HepG2 (cell line): ENCODE results near the gene RAD1. TPM values are rescaled to one million over a fixed set of nuclear protein-coding genes. Genes with fewer than 3 reads are reported as not detected.

ENCODE experiments used
- ARID4A ChIP-seq: sonication (generic); formaldehyde crosslinking; IDR thresholded peaks from 2 replicates; pipeline ENCODE4 v1.5.0; 2020; ENCODE audit warnings: mild to moderate bottlenecking, missing genetic modification reagents, borderline replicate concordance
- ASH2L ChIP-seq: fragments of 300-600, 200-600 bp; sonication (generic); IDR thresholded peaks from 2 replicates; pipeline ENCODE4 v1.7.0; 2017; ENCODE audit warnings: low read depth, mild to moderate bottlenecking, moderate library complexity, mixed read lengths, low read length; ENCODE audit not compliant: insufficient read length
- FOXK1 ChIP-seq: sonication (generic); formaldehyde crosslinking; IDR thresholded peaks from 2 replicates; pipeline ENCODE4 v1.4.0; 2020; ENCODE audit warnings: low read depth, missing genetic modification reagents, borderline replicate concordance
- JDP2 ChIP-seq: sonication (generic); formaldehyde crosslinking; IDR thresholded peaks from 2 replicates; pipeline ENCODE4 v1.8.1; 2022; ENCODE audit warnings: missing genetic modification reagents, borderline replicate concordance
- KDM6A ChIP-seq: IDR thresholded peaks from 2 replicates; pipeline ENCODE4 v1.6.1; 2016; ENCODE audit warnings: low read depth
- KLF16 ChIP-seq, 2 experiments: sonication (generic) in 1 of 2; formaldehyde crosslinking in 1 of 2; IDR thresholded peaks; 2 replicates each; pipeline versions ENCODE4 v1.6.1 to v1.8.0; 2016 to 2023; ENCODE audit warnings: missing genetic modification reagents in 2 of 2, missing compliant biosample characterization in 1 of 2
- NFKBIZ ChIP-seq: IDR thresholded peaks from 2 replicates; pipeline ENCODE4 v1.6.1; 2018; ENCODE audit warnings: missing genetic modification reagents, missing compliant biosample characterization
- NFYC ChIP-seq: IDR thresholded peaks from 2 replicates; pipeline ENCODE4 v1.6.1; 2016; ENCODE audit warnings: missing genetic modification reagents, missing compliant biosample characterization
- NONO ChIP-seq, 2 experiments: fragments of 450-650 bp in 1 of 2; sonication (generic) in 1 of 2; formaldehyde crosslinking in 1 of 2; IDR thresholded peaks in 1 of 2; conservative IDR thresholded peaks in 1 of 2; 2 replicates each; pipeline versions ENCODE4 v1.6.1 to v1.8.0; 2017 to 2022; ENCODE audit warnings: mild to moderate bottlenecking in 1 of 2, missing genetic modification reagents in 1 of 2, moderate library complexity in 1 of 2
- PCBP2 ChIP-seq: fragments of 200-400 bp; formaldehyde crosslinking; optimal IDR thresholded peaks from 2 replicates; pipeline ENCODE3; 2018; ENCODE audit warnings: low read length, low read depth; ENCODE audit not compliant: poor library complexity, severe bottlenecking
- SKIL ChIP-seq: sonication (generic); formaldehyde crosslinking; IDR thresholded peaks from 2 replicates; pipeline ENCODE4 v1.8.0; 2022; ENCODE audit warnings: missing genetic modification reagents, mild to moderate bottlenecking, moderate library complexity, borderline replicate concordance
- TAF15 ChIP-seq: fragments of 200-400 bp; formaldehyde crosslinking; IDR thresholded peaks from one replicate; pipeline ENCODE4 v1.6.1; 2018; ENCODE audit warnings: mild to moderate bottlenecking, low read depth, low read length; ENCODE audit not compliant: poor library complexity, severe bottlenecking
- ZNF10 ChIP-seq: sonication (generic); formaldehyde crosslinking; IDR thresholded peaks from 2 replicates; pipeline ENCODE4 v1.4.0; 2020; ENCODE audit warnings: mild to moderate bottlenecking, low read depth, missing genetic modification reagents, borderline replicate concordance
- ZNF224 ChIP-seq: sonication (generic); formaldehyde crosslinking; IDR thresholded peaks from 2 replicates; pipeline ENCODE4 v1.5.0; 2020; ENCODE audit warnings: mild to moderate bottlenecking, missing genetic modification reagents
- ZNF781 ChIP-seq: sonication (generic); formaldehyde crosslinking; IDR thresholded peaks from 2 replicates; pipeline ENCODE4 v1.5.1; 2020; ENCODE audit warnings: borderline replicate concordance, mild to moderate bottlenecking, missing genetic modification reagents; ENCODE audit errors: not compliant biosample characterization
- ZNF891 ChIP-seq: sonication (generic); formaldehyde crosslinking; IDR thresholded peaks from 2 replicates; pipeline ENCODE4 v1.5.0; 2020; ENCODE audit warnings: mild to moderate bottlenecking, missing genetic modification reagents
- ZZZ3 ChIP-seq: sonication (generic); formaldehyde crosslinking; IDR thresholded peaks from 2 replicates; pipeline ENCODE4 v1.4.0; 2020; ENCODE audit warnings: missing genetic modification reagents, mild to moderate bottlenecking, borderline replicate concordance
- polyA plus RNA-seq, 8 experiments: library from polyadenylated mRNA; depleted of rRNA in 3 of 8; stranded (reverse) in 7 of 8; unstranded in 1 of 8; fragments of >200 nt; fragmentation: Illumina TruSeq in 4 of 8; extraction: Trizol in 4 of 8; gene quantifications; 2 replicates each; pipeline versions ENCODE4 v1.2.1 to v1.2.3, GENCODE V29; 2011 to 2016; ENCODE audit warnings: low read depth in 4 of 8, missing spikeins in 1 of 8, mixed read lengths in 1 of 8; ENCODE audit not compliant: insufficient read depth in 1 of 8
- total RNA-seq, 5 experiments: library from RNA; depleted of rRNA; stranded (reverse); fragments of >200 nt; fragmentation: Illumina TruSeq; extraction: Trizol; gene quantifications; 2 replicates each; pipeline ENCODE4 v1.2.3, GENCODE V29; 2016; ENCODE audit warnings: low read depth in 1 of 5
- TF ChIP-seq, protein P1 (sequence below): sonication (generic); formaldehyde crosslinking; IDR thresholded peaks from 2 replicates; pipeline ENCODE4 v1.4.0; 2020; ENCODE audit warnings: mild to moderate bottlenecking, missing genetic modification reagents
- TF ChIP-seq, protein P2 (sequence below): sonication (generic); formaldehyde crosslinking; IDR thresholded peaks from 2 replicates; pipeline ENCODE4 v1.5.1; 2020; ENCODE audit warnings: missing genetic modification reagents, mild to moderate bottlenecking, borderline replicate concordance

The RAD1 gene
- total and polyA plus RNA-seq, 2 of the 13 experiments (the other 11 are each of a cell fraction or from before 2014, with no cell fraction given), result 14.7 to 39.1 TPM

DNA sequence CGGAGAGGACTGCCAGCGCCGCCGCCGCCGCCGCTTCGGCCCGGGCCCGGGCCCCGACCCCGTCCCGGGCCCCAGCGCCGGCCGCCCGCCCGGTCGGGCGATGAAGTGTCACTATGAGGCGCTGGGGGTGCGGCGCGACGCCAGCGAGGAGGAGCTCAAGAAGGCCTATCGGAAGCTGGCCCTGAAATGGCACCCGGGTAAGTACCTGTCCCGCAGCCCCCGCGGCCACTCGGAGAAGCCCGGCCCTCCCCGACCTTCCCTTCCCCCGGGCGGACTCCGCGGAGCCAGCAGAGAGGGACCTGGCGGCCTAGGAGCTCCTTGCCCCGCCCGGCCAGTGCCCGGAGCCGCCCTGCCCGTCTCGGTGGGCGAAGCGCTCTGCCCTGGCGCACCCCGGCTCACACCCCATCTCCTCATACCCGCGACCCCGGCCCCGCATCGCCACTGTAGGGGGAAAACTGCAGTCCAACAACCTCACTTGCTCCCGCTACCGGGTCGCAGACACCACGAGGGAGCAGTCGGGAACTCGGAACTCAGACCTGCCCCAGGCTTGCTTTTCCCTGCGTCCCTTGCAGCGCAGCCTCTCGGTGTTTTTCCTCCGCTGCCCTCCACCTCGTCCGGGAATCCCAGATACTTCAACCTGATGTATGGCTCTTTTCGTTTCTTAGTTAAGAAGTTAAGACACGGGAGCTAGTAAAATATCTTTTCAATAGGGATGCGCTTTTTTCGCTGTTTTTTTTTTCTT is 14.6 kb upstream of the RAD1 start (continued):
- TF ChIP-seq SKIL (CRISPR knock-in tag) (no peak), ASH2L (peak; percentile 83), ZNF224 (no peak), NONO (IDR thresholded peaks at IDR 0.05) (no peak), NONO (CRISPR knock-in tag; conservative IDR thresholded peaks at IDR 0.05) (peak; percentile 53; the same call in 1 of the 2 replicates), JDP2 (CRISPR knock-in tag) (no peak), ZNF781 (CRISPR knock-in tag) (no peak), NFYC (CRISPR knock-in tag) (no peak), ZNF10 (CRISPR knock-in tag) (no peak), FOXK1 (CRISPR knock-in tag) (no peak), PCBP2 (no peak), ZNF891 (CRISPR knock-in tag) (no peak), ARID4A (CRISPR knock-in tag) (no peak; the same call in 1 of the 2 replicates), ZZZ3 (CRISPR knock-in tag) (no peak), KLF16 (CRISPR knock-in tag; IDR thresholded peaks at IDR 0.05) (0 out of 4 replicates have a peak, but pooled peaks of 1 of the 2 experiments have one; percentile 46), TAF15 (no peak), KDM6A (CRISPR knock-in tag) (no peak), NFKBIZ (CRISPR knock-in tag) (no peak)
- TF ChIP-seq, protein P1, sequence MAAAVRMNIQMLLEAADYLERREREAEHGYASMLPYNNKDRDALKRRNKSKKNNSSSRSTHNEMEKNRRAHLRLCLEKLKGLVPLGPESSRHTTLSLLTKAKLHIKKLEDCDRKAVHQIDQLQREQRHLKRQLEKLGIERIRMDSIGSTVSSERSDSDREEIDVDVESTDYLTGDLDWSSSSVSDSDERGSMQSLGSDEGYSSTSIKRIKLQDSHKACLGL (CRISPR knock-in tag), result no peak
- TF ChIP-seq, protein P2, sequence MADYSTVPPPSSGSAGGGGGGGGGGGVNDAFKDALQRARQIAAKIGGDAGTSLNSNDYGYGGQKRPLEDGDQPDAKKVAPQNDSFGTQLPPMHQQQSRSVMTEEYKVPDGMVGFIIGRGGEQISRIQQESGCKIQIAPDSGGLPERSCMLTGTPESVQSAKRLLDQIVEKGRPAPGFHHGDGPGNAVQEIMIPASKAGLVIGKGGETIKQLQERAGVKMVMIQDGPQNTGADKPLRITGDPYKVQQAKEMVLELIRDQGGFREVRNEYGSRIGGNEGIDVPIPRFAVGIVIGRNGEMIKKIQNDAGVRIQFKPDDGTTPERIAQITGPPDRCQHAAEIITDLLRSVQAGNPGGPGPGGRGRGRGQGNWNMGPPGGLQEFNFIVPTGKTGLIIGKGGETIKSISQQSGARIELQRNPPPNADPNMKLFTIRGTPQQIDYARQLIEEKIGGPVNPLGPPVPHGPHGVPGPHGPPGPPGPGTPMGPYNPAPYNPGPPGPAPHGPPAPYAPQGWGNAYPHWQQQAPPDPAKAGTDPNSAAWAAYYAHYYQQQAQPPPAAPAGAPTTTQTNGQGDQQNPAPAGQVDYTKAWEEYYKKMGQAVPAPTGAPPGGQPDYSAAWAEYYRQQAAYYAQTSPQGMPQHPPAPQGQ (CRISPR knock-in tag), result no peak
